Ectodermal cell (in vitro differentiated cells): ENCODE data around the gene PRRX1. TPM values are rescaled to one million over a fixed set of nuclear protein-coding genes. Genes with fewer than 3 reads are reported as not detected.

ENCODE experiments used
- H3K27ac ChIP-seq: 2 replicates; pipeline ENCODE4 v1.7.0; 2013; ENCODE audit warnings: mild to moderate bottlenecking, low read depth, low read length; ENCODE audit not compliant: insufficient read depth, poor library complexity, severe bottlenecking
- H3K27me3 ChIP-seq: 2 replicates; pipeline ENCODE4 v1.7.0; 2013; ENCODE audit warnings: mild to moderate bottlenecking, low read length; ENCODE audit not compliant: insufficient read depth, control insufficient read depth, poor library complexity, severe bottlenecking
- H3K36me3 ChIP-seq: one replicate; pipeline ENCODE4 v1.7.0; 2013; ENCODE audit warnings: low read length; ENCODE audit not compliant: control insufficient read depth, insufficient read depth
- H3K4me1 ChIP-seq: one replicate; pipeline ENCODE4 v1.7.0; 2013; ENCODE audit warnings: low read length; ENCODE audit not compliant: control insufficient read depth, insufficient read depth
- H3K4me3 ChIP-seq: 2 replicates; pipeline ENCODE4 v1.7.0; 2013; ENCODE audit warnings: low read depth, low read length, control low read depth; ENCODE audit not compliant: insufficient read depth
- H3K9me3 ChIP-seq: 2 replicates; pipeline ENCODE4 v1.7.0; 2013; ENCODE audit warnings: mild to moderate bottlenecking, low read length, moderate library complexity; ENCODE audit not compliant: control insufficient read depth
- WGBS, 2 experiments: methylation state at CpG; one replicate each; pipeline ENCODE4 v1.1.7; 2013; ENCODE audit warnings: missing lambda C conversion rate in 2 of 2; 5-methylcytosine and 5-hydroxymethylcytosine counted together
- polyA plus RNA-seq, 4 experiments: library from polyadenylated mRNA; stranded (reverse); fragments of 50-300 nt; gene quantifications; one replicate each; pipeline ENCODE4 v1.2.3, GENCODE V29; 2013

Gene PRRX1
- 3.9 TPM for polyA plus RNA-seq (2013, experiment 1 of 4)
- 4.2 TPM for polyA plus RNA-seq (2013, experiment 2 of 4)
- 6.4 TPM for polyA plus RNA-seq (2013, experiment 3 of 4)
- 6.4 TPM for polyA plus RNA-seq (2013, experiment 4 of 4)

DNA sequence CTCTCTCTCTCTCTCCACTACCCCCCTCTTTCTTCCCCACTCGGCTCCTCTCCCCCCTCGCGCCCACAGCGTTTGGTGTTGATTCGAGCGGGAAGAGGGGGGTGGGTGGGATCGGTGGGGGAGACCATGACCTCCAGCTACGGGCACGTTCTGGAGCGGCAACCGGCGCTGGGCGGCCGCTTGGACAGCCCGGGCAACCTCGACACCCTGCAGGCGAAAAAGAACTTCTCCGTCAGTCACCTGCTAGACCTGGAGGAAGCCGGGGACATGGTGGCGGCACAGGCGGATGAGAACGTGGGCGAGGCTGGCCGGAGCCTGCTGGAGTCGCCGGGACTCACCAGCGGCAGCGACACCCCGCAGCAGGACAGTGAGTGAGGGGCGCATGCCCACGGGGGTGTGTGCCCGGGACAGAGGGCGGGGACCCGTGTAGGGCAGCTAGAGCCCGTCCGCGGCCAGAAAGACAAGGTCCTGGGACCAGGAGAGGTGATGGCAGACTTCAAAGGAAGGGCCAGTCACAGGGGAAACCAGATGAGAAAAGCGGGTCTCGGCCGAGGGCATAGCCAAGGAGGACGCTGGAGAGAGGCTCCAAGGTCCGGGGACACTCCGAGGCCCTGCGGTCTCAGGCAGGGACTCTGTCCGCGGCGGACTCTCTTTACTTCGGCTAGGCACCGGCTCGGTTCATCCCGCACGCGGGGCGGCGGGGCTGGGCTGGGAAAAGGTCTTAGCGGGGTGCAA is at the start of gene PRRX1:
PRRX1 (plus strand) TSS at position 39 of the 735 bp plus-strand sequence; CDS start at position 127, 88 bp downstream.
- WGBS, 2 experiments: 0% methylated on average over 52 to 53 of the region's 56 CpGs

DNA sequence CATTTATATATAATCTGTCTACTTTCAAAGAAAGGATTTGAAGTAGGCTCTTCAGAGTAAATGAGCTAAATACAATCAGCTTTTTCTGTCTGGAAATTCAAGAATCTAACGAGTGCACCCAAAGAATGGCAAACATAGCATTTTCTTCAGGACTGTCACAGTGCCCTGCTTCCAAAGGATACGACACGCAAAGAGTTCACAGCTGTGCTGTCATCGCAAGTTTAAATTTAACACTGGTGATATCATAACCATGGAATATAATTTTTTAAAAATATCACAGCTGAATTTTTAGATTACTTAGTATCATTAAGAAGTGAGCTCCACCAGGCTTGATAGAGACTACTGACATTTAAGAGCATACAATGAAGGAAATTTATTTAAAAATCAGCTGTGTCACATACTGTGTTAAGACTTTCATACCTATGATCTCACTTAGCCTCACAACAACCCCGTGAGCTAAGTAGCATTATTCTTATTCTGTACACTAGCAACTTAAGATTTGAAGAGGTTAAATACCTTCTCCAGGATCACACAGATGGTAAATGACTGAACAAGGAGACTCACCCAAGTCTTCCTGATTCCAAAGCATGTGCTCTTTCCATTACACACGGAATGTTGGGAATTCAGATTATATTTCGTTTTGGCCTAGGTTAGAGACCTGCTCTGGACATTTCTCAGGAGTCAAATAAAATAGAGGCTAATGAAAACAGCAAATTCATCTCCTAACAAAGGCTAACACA is 46.2 kb upstream of the PRRX1 start:
- Histone ChIP-seq H3K27me3 (no peaks in the 10 kb centered on the region), H3K4me3 (no peak overlapping the region), H3K9me3 (no peaks in the 10 kb centered on the region), H3K4me1 (no peaks in the 10 kb centered on the region), H3K36me3 (no peaks in the 10 kb centered on the region), H3K27ac (no peak overlapping the region)
- 94 to 96% methylated on average over 7 of the region's 7 CpGs for WGBS, 2 experiments

More for the DNA sequence above, at the start of gene PRRX1:
- Histone ChIP-seq H3K9me3 (no peaks in the 10 kb centered on the region), H3K27me3 (peaks cover 100% of the 10 kb centered on the region), H3K4me1 (peaks cover 33% of the 10 kb centered on the region), H3K27ac (no peak within 1 kb of the TSS), H3K4me3 (peak within 1 kb of the TSS; percentile 56), H3K36me3 (no peaks in the 10 kb centered on the region)

DNA sequence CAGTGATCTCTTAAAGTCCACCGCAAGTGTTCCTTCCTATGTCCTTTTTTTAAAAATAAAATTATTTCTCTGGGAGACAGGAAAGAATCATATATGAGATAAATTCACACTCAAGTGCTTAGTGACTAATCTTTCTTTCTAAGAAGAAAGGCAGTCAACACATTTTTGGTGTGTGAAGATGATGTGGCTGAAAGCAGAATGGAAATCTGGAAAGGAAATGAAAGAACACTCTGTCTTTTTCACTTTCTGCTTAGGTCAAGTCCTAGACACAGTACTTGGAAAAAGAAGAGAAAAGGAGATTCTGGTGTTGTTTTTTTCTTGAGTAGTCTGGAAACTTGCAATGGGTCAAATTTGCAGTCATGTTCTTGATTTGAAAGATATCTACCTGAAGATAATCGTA is 45.5 kb upstream of the PRRX1 start:
- 100% methylated on average over 1 of the region's 2 CpGs; no CpG with 5 or more reads in 1 of the 2 experiments for WGBS, 2 experiments
- Histone ChIP-seq H3K36me3 (no peaks in the 10 kb centered on the region), H3K4me1 (no peaks in the 10 kb centered on the region), H3K4me3 (no peak overlapping the region), H3K27ac (no peak overlapping the region), H3K27me3 (no peaks in the 10 kb centered on the region), H3K9me3 (no peaks in the 10 kb centered on the region)

DNA sequence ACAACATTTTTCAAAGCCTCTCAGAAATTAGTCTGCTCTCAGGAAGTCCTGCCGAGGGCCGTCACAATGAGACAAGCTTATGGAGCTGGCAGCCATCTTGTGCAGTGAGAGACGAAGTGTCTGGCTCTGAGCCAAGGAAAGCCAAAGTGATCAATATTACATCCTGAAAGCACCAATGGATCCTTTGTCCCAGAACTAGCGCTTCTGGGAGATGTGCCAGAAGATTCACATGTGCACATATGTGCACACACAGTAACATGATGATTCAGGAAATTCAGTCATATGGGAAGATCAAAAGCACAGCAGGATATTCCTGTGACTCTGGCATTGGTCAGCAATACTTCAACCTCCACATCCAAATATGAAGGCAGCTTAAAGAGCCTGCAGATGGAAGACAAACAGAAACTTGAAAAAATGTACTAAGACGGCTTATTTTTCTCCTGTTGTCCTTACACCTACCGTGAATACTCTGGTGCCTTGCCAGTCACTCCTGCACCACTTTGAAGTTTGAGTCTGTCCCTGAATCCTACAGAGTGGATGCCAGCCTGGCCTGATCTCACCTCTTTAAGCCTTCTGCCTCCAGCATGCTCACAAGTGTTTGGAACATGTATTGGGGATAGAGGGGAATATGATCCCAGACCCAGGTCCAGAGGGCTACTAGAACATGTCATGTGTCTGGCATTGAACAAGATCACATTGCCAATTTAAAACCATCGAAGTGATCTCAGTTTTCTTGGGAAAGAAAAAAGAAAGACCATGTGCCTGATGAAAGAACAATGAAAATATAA is 44.5 kb upstream of the PRRX1 start:
- Histone ChIP-seq H3K27me3 (no peaks in the 10 kb centered on the region), H3K4me3 (no peak overlapping the region), H3K36me3 (no peaks in the 10 kb centered on the region), H3K27ac (no peak overlapping the region), H3K9me3 (no peaks in the 10 kb centered on the region), H3K4me1 (no peaks in the 10 kb centered on the region)
- 94 to 98% methylated on average over 7 of the region's 7 CpGs for WGBS, 2 experiments

DNA sequence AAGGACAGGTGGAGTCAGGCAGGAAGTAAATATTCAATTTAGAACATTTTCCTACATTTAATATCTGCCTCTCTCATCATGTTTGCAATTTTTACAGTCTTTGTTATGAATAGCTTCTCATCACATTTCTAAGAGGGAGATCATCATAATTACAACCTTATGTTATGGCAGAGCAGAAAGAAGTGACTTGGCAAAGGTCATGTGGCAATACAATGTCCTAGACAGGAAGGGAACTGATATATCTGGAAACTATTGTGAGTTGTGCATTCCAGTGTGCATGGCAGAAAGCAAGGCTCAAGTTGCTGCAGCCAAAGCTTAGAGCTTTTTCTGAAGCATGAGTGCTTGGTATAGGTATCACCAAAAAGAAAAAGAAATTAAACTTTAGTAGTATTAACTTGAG is 43.8 kb upstream of the PRRX1 start:
- no peaks in the 10 kb centered on the region for H3K4me1 ChIP-seq
- no peaks in the 10 kb centered on the region for H3K27me3 ChIP-seq
- H3K4me3 ChIP-seq: no peak overlapping the region
- H3K27ac ChIP-seq: no peak overlapping the region
- H3K9me3 ChIP-seq: no peaks in the 10 kb centered on the region
- no peaks in the 10 kb centered on the region for H3K36me3 ChIP-seq

DNA sequence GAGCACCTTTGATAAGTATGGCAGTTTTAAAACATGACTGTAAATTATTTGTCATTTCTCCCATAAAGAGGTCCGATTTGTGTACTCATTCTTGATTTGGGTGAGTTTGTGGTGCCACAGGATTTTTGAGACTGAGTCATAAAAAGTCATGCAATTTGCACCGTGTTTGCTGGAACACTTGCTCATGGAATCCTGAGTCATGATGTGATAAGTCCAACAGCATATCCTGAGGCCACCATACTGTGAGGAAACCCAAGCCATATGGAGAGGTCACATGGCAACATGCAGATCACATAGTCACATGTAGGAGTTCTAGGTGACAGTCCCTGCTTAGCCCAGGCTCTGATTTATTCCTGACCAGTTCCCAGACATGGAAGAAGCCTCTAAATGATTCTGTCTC is 40.8 kb upstream of the PRRX1 start:
- no peak overlapping the region for H3K27ac ChIP-seq
- no peaks in the 10 kb centered on the region for H3K4me1 ChIP-seq
- H3K36me3 ChIP-seq: no peaks in the 10 kb centered on the region
- WGBS, 2 experiments: 93 to 95% methylated on average over 2 of the region's 2 CpGs
- H3K27me3 ChIP-seq: no peaks in the 10 kb centered on the region
- H3K9me3 ChIP-seq: no peaks in the 10 kb centered on the region
- no peak overlapping the region for H3K4me3 ChIP-seq

DNA sequence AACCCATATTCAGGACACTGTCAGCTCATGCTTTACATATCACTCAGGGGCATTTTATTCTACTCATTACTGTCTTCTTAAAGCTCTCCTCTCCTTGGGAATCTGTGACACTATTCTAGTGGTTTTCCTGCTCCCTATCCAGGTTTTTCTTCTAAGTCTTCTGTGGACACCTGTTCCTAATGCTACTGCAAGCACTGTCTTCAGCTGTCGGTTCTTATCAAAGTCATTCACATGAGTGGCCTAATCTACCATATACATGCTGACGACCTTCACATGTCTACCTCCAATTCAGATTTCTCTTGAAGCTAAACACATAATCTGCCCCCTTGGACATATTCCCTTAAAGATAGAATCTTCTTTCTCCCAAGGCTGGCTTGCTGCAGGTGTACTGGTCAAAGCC is 39.8 kb upstream of the PRRX1 start:
- H3K36me3 ChIP-seq: no peaks in the 10 kb centered on the region
- 86 to 90% methylated on average over 2 of the region's 2 CpGs for WGBS, 2 experiments

DNA sequence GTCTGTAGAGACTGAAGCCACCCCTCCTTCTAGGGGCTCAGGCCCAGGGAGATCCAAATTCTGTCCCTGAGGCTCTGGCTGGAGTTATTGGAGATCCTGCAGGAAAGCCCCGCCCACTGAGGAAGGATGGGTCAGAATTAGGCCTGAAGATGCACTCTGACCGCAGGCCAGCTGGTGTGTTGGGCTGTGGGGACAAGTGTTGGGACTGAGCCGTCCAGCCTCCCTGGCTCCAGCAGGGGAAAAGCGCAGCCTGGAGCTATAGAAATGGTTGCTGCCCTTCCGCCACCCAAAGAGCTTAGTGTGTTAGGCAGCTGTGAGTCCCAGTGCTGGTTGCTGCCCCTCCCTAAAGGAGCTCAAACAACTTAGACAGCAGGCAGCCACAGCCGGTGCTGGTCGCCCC is 33.0 kb upstream of the PRRX1 start:
- Histone ChIP-seq H3K36me3 (no peaks in the 10 kb centered on the region), H3K27ac (no peak overlapping the region), H3K9me3 (no peaks in the 10 kb centered on the region), H3K27me3 (no peaks in the 10 kb centered on the region), H3K4me1 (no peaks in the 10 kb centered on the region), H3K4me3 (no peak overlapping the region)
- WGBS, 2 experiments: 86 to 88% methylated on average over 7 of the region's 7 CpGs

More for the DNA sequence above, 39.8 kb upstream of the PRRX1 start:
- Histone ChIP-seq H3K27ac (no peak overlapping the region), H3K4me3 (no peak overlapping the region), H3K4me1 (no peaks in the 10 kb centered on the region), H3K9me3 (no peaks in the 10 kb centered on the region), H3K27me3 (no peaks in the 10 kb centered on the region)

DNA sequence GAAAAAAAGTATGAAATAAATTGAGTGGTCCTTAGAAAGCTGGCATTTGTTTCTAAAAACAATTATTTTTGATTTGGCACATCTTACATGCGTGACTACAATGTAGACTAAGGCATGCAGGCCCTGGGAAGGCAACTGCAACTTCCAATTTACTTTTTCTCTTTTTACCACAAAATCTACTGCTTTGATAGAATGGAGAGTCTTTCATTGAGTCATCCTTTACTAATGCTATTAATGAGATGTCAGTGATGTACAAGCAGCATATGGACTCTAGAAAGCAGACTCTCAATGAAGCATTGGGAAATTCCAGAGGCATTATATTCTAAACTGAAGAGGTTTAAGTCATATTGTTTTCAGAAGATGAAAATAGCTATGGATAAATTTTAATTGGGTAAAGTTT is 29.6 kb upstream of the PRRX1 start:
- no peaks in the 10 kb centered on the region for H3K27me3 ChIP-seq
- no peaks in the 10 kb centered on the region for H3K36me3 ChIP-seq
- H3K27ac ChIP-seq: no peak overlapping the region
- 100% methylated on average over 1 of the region's 1 CpG for WGBS, 2 experiments
- H3K4me3 ChIP-seq: no peak overlapping the region
- H3K9me3 ChIP-seq: no peaks in the 10 kb centered on the region
- H3K4me1 ChIP-seq: no peaks in the 10 kb centered on the region
